ENCODE measurements around the gene GCNT3. TPM values are rescaled to one million over a fixed set of nuclear protein-coding genes. Genes with fewer than 3 reads are reported as not detected.

GCNT3 gene
- total and polyA plus RNA-seq, 5 donors = 0.02 to 0.53 (median 0.06) TPM; not detected in 2

- under 1% methylated on average over 59 of the region's 59 CpGs for WGBS
- intact Hi-C loops (cut with DNase I) = no loop called here
- no peaks in the 10 kb centered on the region for H3K9me3 ChIP-seq (ENCODE audit: control insufficient read depth, low read length)
These were observed 45.5 kb downstream of the GCNT3 start, which contains the start of gene GTF2A2 for GRCh38 chr15:59656897-59657634. TSS of gene GTF2A2 (minus strand) at chr15:59657515. CDS start at chr15:59652277, 5,238 bp downstream.

GRCh38 chr15:59657635-59658125, 46.1 kb downstream of the GCNT3 start:
- 35% methylated on average over 23 of the region's 23 CpGs for WGBS
- intact Hi-C loops (cut with DNase I) = no loop called here
- DNase-seq = peak in 2 of 3 donors; percentile 63 to 67

More at GRCh38 chr15:59656897-59657634, 45.5 kb downstream of the GCNT3 start, which contains the start of gene GTF2A2:
- peak; percentile 100 for ATAC-seq
- Histone ChIP-seq H3K4me3 (ENCODE audit: low read length) (peak within 1 kb of the TSS; percentile 55), H3K4me1 (ENCODE audit: control insufficient read depth, insufficient read depth, low read length) (peaks cover 3% of the 10 kb centered on the region), H3K27ac (ENCODE audit: low read length) (no peak within 1 kb of the TSS), H3K27me3 (ENCODE audit: control insufficient read depth, insufficient read depth) (no peaks in the 10 kb centered on the region)
- peak; percentile 96 to 98 (median 98) for DNase-seq

GRCh38 chr15:59659366-59659765, 47.8 kb downstream of the GCNT3 start:
- ATAC-seq (no peak), DNase-seq (no peak)
- Histone ChIP-seq H3K4me1 (ENCODE audit: control insufficient read depth, insufficient read depth, low read length) (peaks cover 3% of the 10 kb centered on the region), H3K27me3 (ENCODE audit: control insufficient read depth, insufficient read depth) (no peaks in the 10 kb centered on the region), H3K27ac (ENCODE audit: low read length) (no peak overlapping the region), H3K9me3 (ENCODE audit: control insufficient read depth, low read length) (no peaks in the 10 kb centered on the region), H3K4me3 (ENCODE audit: low read length) (no peak overlapping the region)
- intact Hi-C loops (cut with DNase I) = no loop called here
- 79% methylated on average over 1 of the region's 1 CpG for WGBS

More at GRCh38 chr15:59657635-59658125, 46.1 kb downstream of the GCNT3 start:
- H3K4me3 ChIP-seq (ENCODE audit: low read length) = peak overlapping the region; percentile 55
- no peak overlapping the region for H3K27ac ChIP-seq (ENCODE audit: low read length)
- peaks cover 3% of the 10 kb centered on the region for H3K4me1 ChIP-seq (ENCODE audit: control insufficient read depth, insufficient read depth, low read length)
- no peaks in the 10 kb centered on the region for H3K27me3 ChIP-seq (ENCODE audit: control insufficient read depth, insufficient read depth)
- ATAC-seq = peak; percentile 11 to 48
- H3K9me3 ChIP-seq (ENCODE audit: control insufficient read depth, low read length) = no peaks in the 10 kb centered on the region

GRCh38 chr15:59662260-59662659, 50.7 kb downstream of the GCNT3 start:
- no peak overlapping the region for H3K27ac ChIP-seq (ENCODE audit: low read length)

GRCh38 chr15:59668556-59668955, 57.0 kb downstream of the GCNT3 start:
- 84% methylated on average over 8 of the region's 8 CpGs for WGBS
- peak in 1 of 3 donors; percentile 58 for DNase-seq

More at GRCh38 chr15:59662260-59662659, 50.7 kb downstream of the GCNT3 start:
- no peak for ATAC-seq
- Histone ChIP-seq H3K9me3 (ENCODE audit: control insufficient read depth, low read length) (no peaks in the 10 kb centered on the region), H3K4me3 (ENCODE audit: low read length) (no peak overlapping the region), H3K4me1 (ENCODE audit: control insufficient read depth, insufficient read depth, low read length) (no peaks in the 10 kb centered on the region), H3K27me3 (ENCODE audit: control insufficient read depth, insufficient read depth) (no peaks in the 10 kb centered on the region)
- no peak for DNase-seq
- WGBS = 32% methylated on average over 1 of the region's 1 CpG
- intact Hi-C loops (cut with DNase I) = no loop called here

More at GRCh38 chr15:59668556-59668955, 57.0 kb downstream of the GCNT3 start:
- Histone ChIP-seq H3K9me3 (ENCODE audit: control insufficient read depth, low read length) (no peaks in the 10 kb centered on the region), H3K4me3 (ENCODE audit: low read length) (no peak overlapping the region), H3K27ac (ENCODE audit: low read length) (no peak overlapping the region), H3K27me3 (ENCODE audit: control insufficient read depth, insufficient read depth) (no peaks in the 10 kb centered on the region), H3K4me1 (ENCODE audit: control insufficient read depth, insufficient read depth, low read length) (no peaks in the 10 kb centered on the region)
- intact Hi-C loops (cut with DNase I) = no loop called here
- no peak for ATAC-seq

Other genes starting within 250 kb of the GCNT3 start
- 10 to 100 TPM; 19.8 to 28.5 (median 24.0) TPM for gene MYO1E, start 238.9 kb upstream of the GCNT3 start, total RNA-seq
- 8.4 TPM for gene MYO1E, start 238.9 kb upstream of the GCNT3 start, polyA plus RNA-seq
- gene FAM81A, start 173.6 kb upstream of the GCNT3 start, total RNA-seq = 1 to 10 TPM; 1.6 to 4.1 (median 2.5) TPM
- 1.0 TPM for gene FAM81A, start 173.6 kb upstream of the GCNT3 start, polyA plus RNA-seq
- gene GTF2A2, start 45.7 kb downstream of the GCNT3 start, total RNA-seq = 100 to 1,000 TPM; 116 to 145 (median 129) TPM
- 115 TPM for gene GTF2A2, start 45.7 kb downstream of the GCNT3 start, polyA plus RNA-seq
- 10 to 100 TPM; 72.2 to 85.8 (median 82.5) TPM for gene BNIP2, start 77.5 kb downstream of the GCNT3 start, total RNA-seq
- gene BNIP2, start 77.5 kb downstream of the GCNT3 start, polyA plus RNA-seq = 62.8 TPM

Measured in right cardiac atrium (tissue), 5 donors.